Psoas muscle (tissue), 8 donors: Measurements from ENCODE around the gene MID1. TPM values are rescaled to one million over a fixed set of nuclear protein-coding genes. Genes with fewer than 3 reads are reported as not detected.

ENCODE experiments used
- ATAC-seq, 4 donors: fragments of 200-7000 bp; cut with Tn5 transposase; one replicate each; pipeline ENCODE4 v1.9.1; 2020; ENCODE audit warnings: moderate library complexity in 3 of 4, mild to moderate bottlenecking in 2 of 4
- DNase-seq, 2 donors: peaks; one replicate each; pipeline ENCODE4 v3.0.0-alpha.2; 2020
- H3K27ac ChIP-seq: fragments of 200-600 bp; one replicate; pipeline ENCODE4 v1.8.0; 2022
- H3K27me3 ChIP-seq, 3 donors: fragments of 200-600 bp in 1 of 3; one replicate each; pipeline versions ENCODE4 v1.6.1 to v1.8.0; 2013 to 2022; ENCODE audit warnings: low read length in 2 of 3, mild to moderate bottlenecking in 2 of 3, moderate library complexity in 1 of 3; ENCODE audit not compliant: insufficient read depth in 3 of 3
- H3K36me3 ChIP-seq, 2 donors: fragments of 200-600 bp in 1 of 2; one replicate each; pipeline versions ENCODE4 v1.6.1 to v1.8.0; 2013 to 2022; ENCODE audit warnings: low read depth in 1 of 2, mild to moderate bottlenecking in 1 of 2, moderate library complexity in 1 of 2; ENCODE audit not compliant: insufficient read depth in 1 of 2
- H3K4me1 ChIP-seq: fragments of 200-600 bp; one replicate; pipeline ENCODE4 v1.8.0; 2022
- H3K4me3 ChIP-seq: fragments of 200-600 bp; one replicate; pipeline ENCODE4 v1.8.0; 2022; ENCODE audit warnings: mild to moderate bottlenecking
- H3K9me3 ChIP-seq: fragments of 200-600 bp; one replicate; pipeline ENCODE4 v1.8.0; 2022
- WGBS, 3 donors: extraction: QIAGEN DNeasy Blood & Tissue Kit; methylation state at CpG; one replicate each; pipeline versions ENCODE4 v1.1.6 to v1.1.7; 2013; 5-methylcytosine and 5-hydroxymethylcytosine counted together
- intact Hi-C, 2 donors: fragments of 100-400 bp; cut with DNase I; formaldehyde crosslinking; loops; one replicate each; pipeline versions ENCODE4 v1.11.0 to v1.14.2; 2022
- polyA plus RNA-seq, 3 donors: library from polyadenylated mRNA; stranded (reverse); fragments of 200-250 nt; gene quantifications; one replicate each; pipeline ENCODE4 v1.2.3, GENCODE V29; 2013
- total RNA-seq, 4 donors: library from RNA; stranded (reverse); fragmentation: NEBNext Ultra II Directional in 2 of 4; extraction: Animal tissue kit (Norgen Biotek cat#: 25700) in 2 of 4; gene quantifications; one replicate each; pipeline versions ENCODE4 v1.2.1 to v1.2.4, GENCODE V29; 2021 to 2023
- TF ChIP-seq, protein P1 (sequence below): fragments of 200-600 bp; IDR thresholded peaks from one replicate; pipeline ENCODE4 v1.8.0; 2022; ENCODE audit warnings: antibody characterized with exemption
- donor health status: healthy with polysubstance abuse.
- donor health status: DM: no; HTN: no; CAD: no; lungs with moderate emphysema.
- donor health status: Bipolar disorder and iron deficiency.
- donor health status: healthy.
- donor health status: DM: yes; HTN: yes; CAD: no.
- donor health status: DM: no; HTN: no; CAD: no.
- donor health status: DM: no; HTN: no; CAD: no.
- donor health status: DM: yes; HTN: yes; CAD: no.

MID1 gene
- total and polyA plus RNA-seq, 7 donors = 0.28 to 1.6 (median 0.90) TPM

DNA sequence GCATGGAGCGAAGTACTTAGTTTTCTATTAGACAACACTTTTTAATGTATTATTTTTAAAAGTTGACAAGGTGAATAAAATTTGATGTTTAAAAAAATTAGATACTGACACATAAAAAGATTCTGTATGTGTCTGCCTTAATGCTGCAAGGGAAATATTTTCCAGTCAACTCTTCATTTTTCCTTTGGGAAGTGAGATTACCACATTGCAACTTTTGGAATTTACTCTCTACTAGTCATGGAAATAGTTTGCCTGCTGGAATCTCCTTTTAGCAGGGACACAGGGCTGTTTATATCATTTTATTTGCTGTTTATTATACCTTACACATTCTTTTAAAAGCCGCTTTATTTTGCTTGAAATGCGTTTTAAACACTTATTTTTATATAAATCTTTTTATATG is 135.1 kb downstream of the MID1 start:
- intact Hi-C loops = no loop called here
- Histone ChIP-seq H3K36me3 (no peaks in the 10 kb centered on the region), H3K9me3 (no peaks in the 10 kb centered on the region), H3K27ac (no peak overlapping the region), H3K27me3 (no peaks in the 10 kb centered on the region), H3K4me3 (no peak overlapping the region), H3K4me1 (no peaks in the 10 kb centered on the region)
- WGBS, 3 donors = 73 to 96% (median 90%) methylated on average over 3 of the region's 3 CpGs
- TF ChIP-seq, protein P1, sequence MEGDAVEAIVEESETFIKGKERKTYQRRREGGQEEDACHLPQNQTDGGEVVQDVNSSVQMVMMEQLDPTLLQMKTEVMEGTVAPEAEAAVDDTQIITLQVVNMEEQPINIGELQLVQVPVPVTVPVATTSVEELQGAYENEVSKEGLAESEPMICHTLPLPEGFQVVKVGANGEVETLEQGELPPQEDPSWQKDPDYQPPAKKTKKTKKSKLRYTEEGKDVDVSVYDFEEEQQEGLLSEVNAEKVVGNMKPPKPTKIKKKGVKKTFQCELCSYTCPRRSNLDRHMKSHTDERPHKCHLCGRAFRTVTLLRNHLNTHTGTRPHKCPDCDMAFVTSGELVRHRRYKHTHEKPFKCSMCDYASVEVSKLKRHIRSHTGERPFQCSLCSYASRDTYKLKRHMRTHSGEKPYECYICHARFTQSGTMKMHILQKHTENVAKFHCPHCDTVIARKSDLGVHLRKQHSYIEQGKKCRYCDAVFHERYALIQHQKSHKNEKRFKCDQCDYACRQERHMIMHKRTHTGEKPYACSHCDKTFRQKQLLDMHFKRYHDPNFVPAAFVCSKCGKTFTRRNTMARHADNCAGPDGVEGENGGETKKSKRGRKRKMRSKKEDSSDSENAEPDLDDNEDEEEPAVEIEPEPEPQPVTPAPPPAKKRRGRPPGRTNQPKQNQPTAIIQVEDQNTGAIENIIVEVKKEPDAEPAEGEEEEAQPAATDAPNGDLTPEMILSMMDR = no peak
- ATAC-seq (no peak), DNase-seq (no peak)

DNA sequence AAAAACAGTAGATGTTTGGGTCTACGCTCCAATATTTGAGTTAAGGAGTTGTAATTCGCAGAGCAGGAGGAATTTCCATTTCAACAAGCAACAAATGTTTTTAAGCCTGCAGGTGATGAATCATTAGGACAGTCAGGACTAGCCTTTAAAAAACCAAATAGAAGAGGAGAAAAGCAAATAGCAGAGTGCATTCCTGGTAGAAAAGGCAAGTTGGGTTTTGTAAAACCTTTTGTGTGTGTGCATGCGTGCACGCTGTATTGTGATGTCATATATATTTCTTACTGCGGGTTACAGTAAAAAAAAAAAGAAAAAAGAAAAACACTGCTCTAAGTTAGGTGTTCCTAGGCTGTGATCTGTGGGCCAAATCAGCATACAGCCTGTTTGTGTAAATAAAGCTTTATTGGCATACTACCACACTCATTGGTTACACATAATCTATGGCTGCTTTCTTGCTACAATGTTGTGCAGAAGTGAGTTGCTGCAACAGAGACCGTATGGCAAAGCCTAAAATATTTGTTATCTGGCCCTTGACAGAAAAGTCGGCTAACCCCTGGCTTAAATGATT is 135.6 kb downstream of the MID1 start:
- H3K4me1 ChIP-seq = no peaks in the 10 kb centered on the region
- intact Hi-C loops = no loop called here
- no peak for DNase-seq
- H3K36me3 ChIP-seq = no peaks in the 10 kb centered on the region
- TF ChIP-seq, protein P1 = no peak
- no peak overlapping the region for H3K4me3 ChIP-seq
- no peak for ATAC-seq
- WGBS, 3 donors = 74 to 78% (median 78%) methylated on average over 7 of the region's 7 CpGs
- no peak overlapping the region for H3K27ac ChIP-seq
- H3K27me3 ChIP-seq = no peaks in the 10 kb centered on the region
- no peaks in the 10 kb centered on the region for H3K9me3 ChIP-seq

DNA sequence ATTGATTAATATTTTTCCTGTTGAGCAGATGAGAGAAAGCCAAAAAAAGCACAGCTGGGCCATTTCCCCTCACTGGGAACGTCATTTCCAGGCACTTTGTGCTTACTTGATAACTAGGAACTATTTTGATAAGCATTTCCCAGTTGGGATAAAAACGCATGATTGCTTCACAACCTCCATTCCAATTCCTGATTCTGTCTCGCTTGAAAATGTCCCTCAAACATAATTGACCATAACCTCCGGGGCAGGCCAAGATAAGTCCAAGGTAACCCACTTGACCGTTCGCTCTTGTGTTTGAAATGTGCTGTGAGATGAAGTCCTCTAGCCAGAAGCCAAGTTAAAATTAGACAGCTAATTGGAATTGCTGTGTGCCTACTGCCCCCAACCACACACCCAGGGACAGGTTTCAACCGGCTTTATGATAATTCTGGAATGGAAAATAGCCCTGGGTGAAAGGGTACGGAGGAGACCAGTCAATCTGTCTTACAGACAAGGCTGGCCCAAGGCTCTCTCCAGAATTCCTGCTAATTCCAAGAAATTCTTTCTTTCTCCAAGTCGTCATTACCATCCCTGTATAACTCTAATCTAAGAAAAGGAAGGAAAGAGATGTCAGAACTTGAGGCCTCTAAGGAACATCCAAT is 137.1 kb downstream of the MID1 start:
- DNase-seq (no peak), ATAC-seq (no peak)
- H3K27me3 ChIP-seq = no peaks in the 10 kb centered on the region
- no peaks in the 10 kb centered on the region for H3K9me3 ChIP-seq
- TF ChIP-seq, protein P1 = no peak
- WGBS, 3 donors = 58 to 62% (median 60%) methylated on average over 9 of the region's 9 CpGs
- H3K36me3 ChIP-seq = no peaks in the 10 kb centered on the region
- no peaks in the 10 kb centered on the region for H3K4me1 ChIP-seq
- H3K27ac ChIP-seq = no peak overlapping the region
- intact Hi-C loops = no loop called here
- no peak overlapping the region for H3K4me3 ChIP-seq

DNA sequence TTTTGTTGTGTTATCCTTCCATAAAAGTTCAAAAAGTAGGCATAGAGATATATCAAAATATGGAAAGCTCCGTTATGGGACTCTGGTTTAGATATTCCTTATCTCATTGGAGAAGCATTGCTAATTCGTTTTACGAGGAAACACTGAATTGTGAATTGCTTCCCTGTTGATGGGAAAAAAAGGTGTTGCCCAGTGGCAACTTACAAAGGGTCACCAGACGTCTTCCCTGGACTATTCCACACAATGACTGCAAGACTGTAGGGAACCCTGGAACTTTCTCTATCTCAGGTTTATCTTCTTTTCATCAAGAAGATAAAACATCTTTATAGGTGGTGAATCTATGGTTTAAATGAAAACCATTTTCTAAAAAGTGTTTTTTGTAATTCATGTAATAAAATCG is 137.7 kb downstream of the MID1 start:
- no peaks in the 10 kb centered on the region for H3K36me3 ChIP-seq
- WGBS, 3 donors = 44 to 77% (median 73%) methylated on average over 5 of the region's 5 CpGs
- TF ChIP-seq, protein P1 = no peak
- intact Hi-C loops = no loop called here
- no peaks in the 10 kb centered on the region for H3K9me3 ChIP-seq
- H3K27ac ChIP-seq = no peak overlapping the region
- H3K27me3 ChIP-seq = no peaks in the 10 kb centered on the region
- no peak overlapping the region for H3K4me3 ChIP-seq
- H3K4me1 ChIP-seq = no peaks in the 10 kb centered on the region
- no peak for ATAC-seq
- DNase-seq = no peak

DNA sequence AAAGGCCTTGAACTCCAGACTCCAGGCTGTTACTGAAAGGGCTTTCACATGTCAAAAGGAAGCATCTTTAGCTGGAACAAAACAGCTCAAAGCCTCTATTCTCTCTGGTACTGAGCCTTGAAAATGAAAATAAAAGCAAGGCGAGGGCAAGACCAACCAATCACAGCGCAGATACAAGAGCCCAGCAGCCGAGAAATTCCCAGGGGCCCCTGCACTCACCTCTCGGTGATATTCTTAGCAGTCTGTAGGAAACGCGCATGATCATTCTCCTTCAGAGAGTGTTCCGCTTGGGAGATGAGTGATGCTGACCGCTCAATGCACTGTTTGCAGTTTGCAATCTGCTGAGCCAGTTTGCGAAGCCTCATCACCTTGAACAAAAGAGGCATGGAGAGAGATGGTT is 138.1 kb downstream of the MID1 start:
- TF ChIP-seq, protein P1 = no peak
- intact Hi-C loops = no loop called here
- Histone ChIP-seq H3K27ac (no peak overlapping the region), H3K27me3 (no peaks in the 10 kb centered on the region), H3K9me3 (no peaks in the 10 kb centered on the region), H3K4me3 (no peak overlapping the region), H3K4me1 (no peaks in the 10 kb centered on the region), H3K36me3 (no peaks in the 10 kb centered on the region)
- DNase-seq (no peak), ATAC-seq (no peak)
- WGBS, 3 donors = 57 to 67% (median 66%) methylated on average over 9 of the region's 9 CpGs
